DND-41 (cell line): ENCODE measurements around the gene GYPA.

Experiments used
- EZH2 ChIP-seq: IDR thresholded peaks from 3 replicates; pipeline ENCODE4 v1.6.1; 2012; ENCODE audit warnings: borderline replicate concordance, low read depth, mild to moderate bottlenecking, moderate library complexity, low read length, inconsistent platforms; ENCODE audit not compliant: severe bottlenecking
- TF ChIP-seq, protein P1 (sequence below): IDR thresholded peaks from 2 replicates; pipeline ENCODE4 v1.5.1; 2012; ENCODE audit warnings: borderline replicate concordance, low read length, moderate library complexity, mild to moderate bottlenecking; ENCODE audit not compliant: poor library complexity, severe bottlenecking; ENCODE audit errors: extremely low read depth

DNA sequence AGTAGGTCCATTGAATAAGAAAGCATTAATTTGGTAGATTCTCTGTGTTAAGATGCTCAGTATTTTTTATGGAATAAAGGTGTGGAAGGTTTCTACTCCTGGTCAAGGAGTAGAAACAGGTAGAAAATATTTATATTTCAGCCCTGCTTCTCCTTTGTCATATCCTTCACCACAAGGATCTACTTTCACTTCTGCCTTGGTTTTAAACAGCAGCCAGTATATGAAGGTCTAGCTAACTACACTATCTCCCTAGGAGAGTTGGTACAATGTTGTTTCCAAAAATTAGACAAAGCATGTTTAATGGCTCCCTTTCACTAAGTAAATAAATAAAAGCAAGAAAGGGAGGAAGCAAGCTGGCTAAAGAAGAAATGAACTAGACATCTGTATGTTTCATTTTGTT is 44.6 kb upstream of the GYPA start:
- TF ChIP-seq, protein P1, sequence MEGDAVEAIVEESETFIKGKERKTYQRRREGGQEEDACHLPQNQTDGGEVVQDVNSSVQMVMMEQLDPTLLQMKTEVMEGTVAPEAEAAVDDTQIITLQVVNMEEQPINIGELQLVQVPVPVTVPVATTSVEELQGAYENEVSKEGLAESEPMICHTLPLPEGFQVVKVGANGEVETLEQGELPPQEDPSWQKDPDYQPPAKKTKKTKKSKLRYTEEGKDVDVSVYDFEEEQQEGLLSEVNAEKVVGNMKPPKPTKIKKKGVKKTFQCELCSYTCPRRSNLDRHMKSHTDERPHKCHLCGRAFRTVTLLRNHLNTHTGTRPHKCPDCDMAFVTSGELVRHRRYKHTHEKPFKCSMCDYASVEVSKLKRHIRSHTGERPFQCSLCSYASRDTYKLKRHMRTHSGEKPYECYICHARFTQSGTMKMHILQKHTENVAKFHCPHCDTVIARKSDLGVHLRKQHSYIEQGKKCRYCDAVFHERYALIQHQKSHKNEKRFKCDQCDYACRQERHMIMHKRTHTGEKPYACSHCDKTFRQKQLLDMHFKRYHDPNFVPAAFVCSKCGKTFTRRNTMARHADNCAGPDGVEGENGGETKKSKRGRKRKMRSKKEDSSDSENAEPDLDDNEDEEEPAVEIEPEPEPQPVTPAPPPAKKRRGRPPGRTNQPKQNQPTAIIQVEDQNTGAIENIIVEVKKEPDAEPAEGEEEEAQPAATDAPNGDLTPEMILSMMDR = no peak
- no peak for TF ChIP-seq EZH2
